Neural cell (in vitro differentiated cells): ENCODE data around the gene CDA.

ENCODE experiments used
- EP300 ChIP-seq: fragments of 450-650 bp; conservative IDR thresholded peaks from 2 replicates; pipeline ENCODE4 v1.6.1; 2014; ENCODE audit warnings: antibody characterized with exemption, mild to moderate bottlenecking, moderate library complexity; ENCODE audit not compliant: poor library complexity, severe bottlenecking
- EZH2 ChIP-seq: fragments of 200-600, 300-800 bp; shearing (Covaris generic), sonication (generic); IDR thresholded peaks from 2 replicates; pipeline ENCODE4 v1.6.1; 2014; ENCODE audit warnings: antibody characterized with exemption, low read length, borderline replicate concordance, mild to moderate bottlenecking; ENCODE audit not compliant: insufficient read depth, poor library complexity, severe bottlenecking
- MXI1 ChIP-seq: fragments of 450-650 bp; conservative IDR thresholded peaks from 2 replicates; pipeline ENCODE4 v1.6.1; 2014; ENCODE audit warnings: antibody characterized with exemption, mild to moderate bottlenecking; ENCODE audit not compliant: poor library complexity, severe bottlenecking
- POLR2AphosphoS5 ChIP-seq: IDR thresholded peaks from 2 replicates; pipeline ENCODE4 v1.6.1; 2012
- RAD21 ChIP-seq: fragments of 450-650 bp; conservative IDR thresholded peaks from 2 replicates; pipeline ENCODE4 v1.6.1; 2014; ENCODE audit warnings: antibody characterized with exemption, mild to moderate bottlenecking, moderate library complexity
- SMC3 ChIP-seq: fragments of 450-650 bp; conservative IDR thresholded peaks from 2 replicates; pipeline ENCODE4 v1.6.1; 2014; ENCODE audit warnings: antibody characterized with exemption, mild to moderate bottlenecking, moderate library complexity; ENCODE audit not compliant: poor library complexity
- TAF1 ChIP-seq: IDR thresholded peaks from 2 replicates; pipeline ENCODE4 v1.6.1; 2012; ENCODE audit warnings: low read depth
- TF ChIP-seq, protein P1 (sequence below): fragments of 450-650 bp; IDR thresholded peaks from 2 replicates; pipeline ENCODE4 v1.5.1; 2014; ENCODE audit warnings: antibody characterized with exemption, mild to moderate bottlenecking, moderate library complexity; ENCODE audit not compliant: poor library complexity, severe bottlenecking
- TF ChIP-seq, protein P2 (sequence below): IDR thresholded peaks from 2 replicates; pipeline ENCODE4 v1.6.1; 2012; ENCODE audit warnings: borderline replicate concordance

GRCh38 chr1:20644416-20644815, 55.5 kb downstream of the CDA start:
- TF ChIP-seq POLR2AphosphoS5, result no peak
- TF ChIP-seq, protein P1, sequence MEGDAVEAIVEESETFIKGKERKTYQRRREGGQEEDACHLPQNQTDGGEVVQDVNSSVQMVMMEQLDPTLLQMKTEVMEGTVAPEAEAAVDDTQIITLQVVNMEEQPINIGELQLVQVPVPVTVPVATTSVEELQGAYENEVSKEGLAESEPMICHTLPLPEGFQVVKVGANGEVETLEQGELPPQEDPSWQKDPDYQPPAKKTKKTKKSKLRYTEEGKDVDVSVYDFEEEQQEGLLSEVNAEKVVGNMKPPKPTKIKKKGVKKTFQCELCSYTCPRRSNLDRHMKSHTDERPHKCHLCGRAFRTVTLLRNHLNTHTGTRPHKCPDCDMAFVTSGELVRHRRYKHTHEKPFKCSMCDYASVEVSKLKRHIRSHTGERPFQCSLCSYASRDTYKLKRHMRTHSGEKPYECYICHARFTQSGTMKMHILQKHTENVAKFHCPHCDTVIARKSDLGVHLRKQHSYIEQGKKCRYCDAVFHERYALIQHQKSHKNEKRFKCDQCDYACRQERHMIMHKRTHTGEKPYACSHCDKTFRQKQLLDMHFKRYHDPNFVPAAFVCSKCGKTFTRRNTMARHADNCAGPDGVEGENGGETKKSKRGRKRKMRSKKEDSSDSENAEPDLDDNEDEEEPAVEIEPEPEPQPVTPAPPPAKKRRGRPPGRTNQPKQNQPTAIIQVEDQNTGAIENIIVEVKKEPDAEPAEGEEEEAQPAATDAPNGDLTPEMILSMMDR, result no peak
- no peak for TF ChIP-seq SMC3
- no peak for TF ChIP-seq EP300
- TF ChIP-seq, protein P2, sequence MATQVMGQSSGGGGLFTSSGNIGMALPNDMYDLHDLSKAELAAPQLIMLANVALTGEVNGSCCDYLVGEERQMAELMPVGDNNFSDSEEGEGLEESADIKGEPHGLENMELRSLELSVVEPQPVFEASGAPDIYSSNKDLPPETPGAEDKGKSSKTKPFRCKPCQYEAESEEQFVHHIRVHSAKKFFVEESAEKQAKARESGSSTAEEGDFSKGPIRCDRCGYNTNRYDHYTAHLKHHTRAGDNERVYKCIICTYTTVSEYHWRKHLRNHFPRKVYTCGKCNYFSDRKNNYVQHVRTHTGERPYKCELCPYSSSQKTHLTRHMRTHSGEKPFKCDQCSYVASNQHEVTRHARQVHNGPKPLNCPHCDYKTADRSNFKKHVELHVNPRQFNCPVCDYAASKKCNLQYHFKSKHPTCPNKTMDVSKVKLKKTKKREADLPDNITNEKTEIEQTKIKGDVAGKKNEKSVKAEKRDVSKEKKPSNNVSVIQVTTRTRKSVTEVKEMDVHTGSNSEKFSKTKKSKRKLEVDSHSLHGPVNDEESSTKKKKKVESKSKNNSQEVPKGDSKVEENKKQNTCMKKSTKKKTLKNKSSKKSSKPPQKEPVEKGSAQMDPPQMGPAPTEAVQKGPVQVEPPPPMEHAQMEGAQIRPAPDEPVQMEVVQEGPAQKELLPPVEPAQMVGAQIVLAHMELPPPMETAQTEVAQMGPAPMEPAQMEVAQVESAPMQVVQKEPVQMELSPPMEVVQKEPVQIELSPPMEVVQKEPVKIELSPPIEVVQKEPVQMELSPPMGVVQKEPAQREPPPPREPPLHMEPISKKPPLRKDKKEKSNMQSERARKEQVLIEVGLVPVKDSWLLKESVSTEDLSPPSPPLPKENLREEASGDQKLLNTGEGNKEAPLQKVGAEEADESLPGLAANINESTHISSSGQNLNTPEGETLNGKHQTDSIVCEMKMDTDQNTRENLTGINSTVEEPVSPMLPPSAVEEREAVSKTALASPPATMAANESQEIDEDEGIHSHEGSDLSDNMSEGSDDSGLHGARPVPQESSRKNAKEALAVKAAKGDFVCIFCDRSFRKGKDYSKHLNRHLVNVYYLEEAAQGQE, result no peak
- no peak for TF ChIP-seq EZH2
- no peak for TF ChIP-seq TAF1
- TF ChIP-seq RAD21, result no peak
- TF ChIP-seq MXI1, result no peak
